ENCODE measurements around the gene ZSCAN5B. TPM values are rescaled to one million over a fixed set of nuclear protein-coding genes. Genes with fewer than 3 reads are reported as not detected.
"Not testable (repeated sequence)": the region's sequence is repeated elsewhere in the genome, so short reads cannot be mapped to it uniquely, and the experiment has no call there.

ZSCAN5B gene
- total and polyA plus RNA-seq, 5 donors = not detected

DNA sequence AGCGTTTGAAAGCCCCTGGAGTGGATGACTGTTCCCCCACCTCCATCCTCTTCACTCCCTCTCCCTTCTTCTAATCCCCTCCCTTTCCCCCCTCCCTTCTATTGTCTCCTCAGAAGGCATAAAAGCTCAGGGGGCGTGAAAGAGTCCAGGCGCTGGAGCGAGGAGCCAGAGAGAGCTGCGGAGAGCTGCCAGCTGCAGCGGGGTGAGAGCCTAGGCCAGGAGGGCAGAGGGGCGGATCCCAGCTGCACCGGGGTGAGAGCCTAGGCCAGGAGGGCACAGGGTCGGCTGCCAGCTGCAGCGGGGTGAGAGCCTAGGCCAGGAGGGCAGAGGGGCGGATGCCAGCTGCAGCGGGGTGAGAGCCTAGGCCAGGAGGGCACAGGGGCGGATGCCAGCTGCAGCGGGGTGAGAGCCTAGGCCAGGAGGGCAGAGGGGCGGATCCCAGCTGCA is 21.7 kb downstream of the ZSCAN5B start, which contains the start of gene GALP:
Gene GALP, plus strand, starts transcription at position 148 of the 447 bp plus-strand sequence. CDS start 1,101 bp downstream, outside the sequence.
- ATAC-seq; H3K27me3 ChIP-seq (ENCODE audit: control insufficient read depth, insufficient read depth); DNase-seq; H3K27ac ChIP-seq (ENCODE audit: low read length); H3K4me3 ChIP-seq (ENCODE audit: low read length); H3K4me1 ChIP-seq (ENCODE audit: control insufficient read depth, insufficient read depth, low read length); intact Hi-C loops (cut with DNase I); H3K9me3 ChIP-seq (ENCODE audit: control insufficient read depth, low read length): not testable (repeated sequence)
- WGBS = 49% methylated on average over 15 of the region's 15 CpGs

DNA sequence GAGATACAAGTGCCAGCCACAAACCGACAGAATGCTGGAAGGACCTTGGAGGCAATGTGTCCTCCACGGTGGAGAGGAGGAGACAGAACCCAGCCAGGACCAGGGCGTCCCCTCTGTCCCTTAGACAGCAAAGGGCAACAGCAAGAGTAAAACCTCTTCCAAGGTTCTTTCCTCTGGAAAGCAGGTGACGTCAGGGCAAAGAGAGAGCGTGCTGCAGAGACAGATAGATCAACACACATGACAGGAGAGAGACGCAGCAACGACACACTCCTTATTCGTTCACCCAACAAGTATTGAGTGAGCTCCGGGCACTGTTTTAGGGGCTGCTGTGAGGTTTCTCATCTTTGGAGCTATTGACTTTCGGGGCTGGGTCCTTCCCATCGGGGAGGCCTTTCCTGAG is 23.0 kb downstream of the ZSCAN5B start:
- H3K9me3 ChIP-seq (ENCODE audit: control insufficient read depth, low read length) = no peaks in the 10 kb centered on the region
- H3K4me1 ChIP-seq (ENCODE audit: control insufficient read depth, insufficient read depth, low read length) = no peaks in the 10 kb centered on the region
- H3K27ac ChIP-seq (ENCODE audit: low read length) = no peak overlapping the region
- H3K27me3 ChIP-seq (ENCODE audit: control insufficient read depth, insufficient read depth) = no peaks in the 10 kb centered on the region
- H3K4me3 ChIP-seq (ENCODE audit: low read length) = no peak overlapping the region
- no peak for DNase-seq
- WGBS = 40% methylated on average over 11 of the region's 11 CpGs
- no peak for ATAC-seq
- intact Hi-C loops (cut with DNase I) = loop anchor here in 3 of 4 donors (5.0 kb wide), 2 partner anchors 97 to 107 kb away; no protein-coding TSS in a partner anchor

DNA sequence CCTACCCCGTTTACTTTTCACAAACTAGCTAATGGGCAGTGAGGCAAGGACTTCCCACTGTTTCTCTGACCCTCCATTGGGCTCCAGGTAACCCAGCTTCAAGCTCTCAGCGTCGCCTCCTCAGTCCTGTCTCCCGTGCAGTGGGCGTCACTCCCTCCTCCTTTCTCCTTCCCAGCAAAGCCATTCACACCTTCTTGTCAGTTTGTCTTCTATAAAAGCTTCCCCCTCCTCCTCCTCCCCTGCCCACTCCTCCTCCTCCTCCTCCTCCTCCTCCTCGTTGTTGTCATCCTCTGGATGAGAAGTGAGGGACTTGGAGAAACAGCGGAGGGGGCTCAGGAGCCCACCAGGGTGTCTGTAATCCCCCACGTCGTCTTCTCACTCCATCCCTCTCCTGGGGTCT is 23.5 kb downstream of the ZSCAN5B start:
- DNase-seq = no peak
- H3K27ac ChIP-seq (ENCODE audit: low read length) = no peak overlapping the region
- no peak for ATAC-seq
- H3K4me1 ChIP-seq (ENCODE audit: control insufficient read depth, insufficient read depth, low read length) = no peaks in the 10 kb centered on the region
- intact Hi-C loops (cut with DNase I) = loop anchor here in 3 of 4 donors (5.0 kb wide), 2 partner anchors 97 to 107 kb away; no protein-coding TSS in a partner anchor
- no peak overlapping the region for H3K4me3 ChIP-seq (ENCODE audit: low read length)
- H3K27me3 ChIP-seq (ENCODE audit: control insufficient read depth, insufficient read depth) = no peaks in the 10 kb centered on the region
- WGBS = 7% methylated on average over 9 of the region's 9 CpGs
- no peaks in the 10 kb centered on the region for H3K9me3 ChIP-seq (ENCODE audit: control insufficient read depth, low read length)

DNA sequence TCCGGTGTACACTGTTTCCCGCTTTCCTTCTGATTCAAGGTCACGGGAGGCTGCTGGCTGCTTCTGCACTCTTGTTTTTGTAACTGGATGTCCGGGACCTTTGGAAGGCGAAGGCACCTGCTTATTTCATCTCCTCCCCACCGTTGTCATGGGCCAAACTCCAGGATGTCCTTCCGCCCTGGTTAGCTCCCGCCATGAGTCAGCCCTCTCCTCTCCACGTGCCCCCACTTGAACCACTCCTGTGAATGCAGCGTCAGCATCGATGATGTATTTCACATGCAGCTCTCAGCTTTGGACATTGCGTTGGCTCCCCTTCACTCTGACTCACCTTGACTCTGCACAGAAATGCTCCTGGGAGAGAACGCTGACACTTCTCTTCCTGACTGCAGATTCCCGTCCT is 27.3 kb downstream of the ZSCAN5B start:
- no peaks in the 10 kb centered on the region for H3K27me3 ChIP-seq (ENCODE audit: control insufficient read depth, insufficient read depth)
- H3K27ac ChIP-seq (ENCODE audit: low read length) = no peak overlapping the region
- intact Hi-C loops (cut with DNase I) = loop anchor here in 3 of 4 donors (5.0 kb wide), 2 partner anchors 93 to 103 kb away; no protein-coding TSS in a partner anchor
- peak in 1 of 2 donors; percentile 39 for ATAC-seq
- H3K4me1 ChIP-seq (ENCODE audit: control insufficient read depth, insufficient read depth, low read length) = no peaks in the 10 kb centered on the region
- H3K9me3 ChIP-seq (ENCODE audit: control insufficient read depth, low read length) = no peaks in the 10 kb centered on the region
- 56% methylated on average over 14 of the region's 14 CpGs for WGBS
- no peak overlapping the region for H3K4me3 ChIP-seq (ENCODE audit: low read length)
- no peak for DNase-seq

DNA sequence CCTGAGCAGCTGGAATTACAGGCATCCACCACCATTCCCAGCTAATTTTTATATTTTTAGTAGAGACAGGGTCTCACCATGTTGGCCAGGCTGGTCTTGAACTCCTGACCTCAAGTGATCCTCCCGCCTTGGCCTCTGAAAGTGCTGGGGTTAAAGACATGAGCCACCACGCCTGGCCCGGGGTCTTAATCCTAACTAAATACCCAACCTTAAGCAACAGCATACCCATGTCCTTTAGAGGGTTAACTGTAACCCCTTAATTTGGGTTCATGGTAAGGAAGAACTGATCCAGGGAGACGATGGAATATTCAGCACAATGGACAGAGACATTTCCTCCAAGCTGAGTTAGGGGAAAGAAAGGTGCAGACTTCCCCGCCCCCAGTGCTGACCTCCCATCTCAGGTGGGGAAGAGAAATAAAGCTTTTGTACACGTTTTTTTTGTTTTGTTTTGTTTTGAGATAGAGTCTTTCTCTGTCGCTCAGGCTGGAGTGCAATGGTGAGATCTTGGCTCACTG is 30.5 kb downstream of the ZSCAN5B start:
- 37% methylated on average over 7 of the region's 7 CpGs for WGBS
- intact Hi-C loops (cut with DNase I) = no loop called here
- no peaks in the 10 kb centered on the region for H3K27me3 ChIP-seq (ENCODE audit: control insufficient read depth, insufficient read depth)
- no peak overlapping the region for H3K4me3 ChIP-seq (ENCODE audit: low read length)
- DNase-seq = no peak
- no peak for ATAC-seq
- no peak overlapping the region for H3K27ac ChIP-seq (ENCODE audit: low read length)
- no peaks in the 10 kb centered on the region for H3K9me3 ChIP-seq (ENCODE audit: control insufficient read depth, low read length)
- H3K4me1 ChIP-seq (ENCODE audit: control insufficient read depth, insufficient read depth, low read length) = no peaks in the 10 kb centered on the region

DNA sequence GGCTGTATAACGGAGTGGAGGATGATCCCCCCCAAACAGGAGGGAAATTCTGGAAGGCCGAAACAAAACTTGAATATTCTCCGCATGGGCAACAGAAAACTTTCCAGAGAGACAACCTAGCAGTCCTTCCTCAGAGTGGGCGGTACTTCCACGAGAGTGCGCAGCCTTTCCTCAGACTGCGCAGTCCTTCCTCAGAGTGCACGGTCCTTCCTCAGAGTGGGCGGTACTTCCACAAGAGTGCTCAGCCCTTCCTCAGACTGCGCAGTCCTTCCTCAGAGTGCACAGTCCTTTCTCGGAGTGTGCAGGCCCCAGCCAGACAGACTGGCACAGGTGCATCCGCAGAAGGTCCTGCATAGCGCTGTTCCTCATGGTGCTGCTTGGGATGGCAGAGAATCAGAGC is 34.5 kb downstream of the ZSCAN5B start:
- intact Hi-C loops (cut with DNase I) = no loop called here
- peak in 1 of 2 donors; percentile 10 for ATAC-seq

DNA sequence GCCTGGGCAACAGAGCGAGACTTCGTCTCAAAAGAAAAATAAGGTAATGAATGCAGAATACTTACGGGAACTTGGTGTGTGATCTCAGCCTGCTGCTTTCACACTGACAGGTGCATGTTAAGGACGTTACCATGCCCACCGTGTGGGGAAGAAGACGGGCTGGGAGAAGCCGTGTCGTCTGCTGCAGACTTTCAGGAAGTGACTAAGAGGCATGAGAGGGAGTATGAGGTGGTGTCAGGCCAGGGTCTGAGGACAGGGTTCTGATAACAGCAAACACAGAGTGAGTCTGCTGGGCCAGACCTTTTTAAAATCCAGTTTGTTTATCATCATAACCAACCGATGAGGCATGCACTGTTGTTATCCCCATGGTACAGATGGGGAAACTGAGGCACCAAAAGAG is 35.3 kb downstream of the ZSCAN5B start:
- no peak overlapping the region for H3K27ac ChIP-seq (ENCODE audit: low read length)
- no peaks in the 10 kb centered on the region for H3K9me3 ChIP-seq (ENCODE audit: control insufficient read depth, low read length)
- no peak for DNase-seq
- H3K4me3 ChIP-seq (ENCODE audit: low read length) = no peak overlapping the region
- intact Hi-C loops (cut with DNase I) = no loop called here
- 55% methylated on average over 9 of the region's 9 CpGs for WGBS
- H3K4me1 ChIP-seq (ENCODE audit: control insufficient read depth, insufficient read depth, low read length) = no peaks in the 10 kb centered on the region
- H3K27me3 ChIP-seq (ENCODE audit: control insufficient read depth, insufficient read depth) = no peaks in the 10 kb centered on the region
- no peak for ATAC-seq

More for the DNA sequence above, 34.5 kb downstream of the ZSCAN5B start:
- WGBS = 87% methylated on average over 13 of the region's 13 CpGs
- Histone ChIP-seq H3K4me1 (ENCODE audit: control insufficient read depth, insufficient read depth, low read length) (no peaks in the 10 kb centered on the region), H3K9me3 (ENCODE audit: control insufficient read depth, low read length) (no peaks in the 10 kb centered on the region), H3K27me3 (ENCODE audit: control insufficient read depth, insufficient read depth) (no peaks in the 10 kb centered on the region), H3K4me3 (ENCODE audit: low read length) (no peak overlapping the region), H3K27ac (ENCODE audit: low read length) (no peak overlapping the region)
- no peak for DNase-seq

DNA sequence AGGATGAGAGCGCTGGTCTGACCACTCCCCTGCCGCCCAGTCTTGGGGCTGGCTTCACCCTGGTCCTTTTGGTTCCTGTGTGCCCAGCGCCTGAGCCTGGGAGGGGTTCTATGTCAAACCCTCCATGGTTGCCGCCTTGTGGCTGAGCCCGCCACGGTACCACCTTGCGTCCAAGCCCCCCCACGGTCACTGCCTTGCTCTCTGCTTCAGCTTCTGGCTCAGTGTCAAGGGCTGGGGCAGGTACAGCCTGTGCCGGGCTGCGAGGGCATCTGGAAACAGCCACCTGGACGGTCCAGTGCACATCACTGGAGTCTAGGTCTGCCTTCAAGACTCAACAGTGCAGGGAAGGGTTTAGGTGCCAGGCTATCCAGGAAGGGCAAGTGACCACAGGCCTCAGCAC is 36.0 kb downstream of the ZSCAN5B start:
- intact Hi-C loops (cut with DNase I) = no loop called here
- ATAC-seq (no peak), DNase-seq (no peak)
- no peaks in the 10 kb centered on the region for H3K9me3 ChIP-seq (ENCODE audit: control insufficient read depth, low read length)
- no peaks in the 10 kb centered on the region for H3K4me1 ChIP-seq (ENCODE audit: control insufficient read depth, insufficient read depth, low read length)
- H3K27me3 ChIP-seq (ENCODE audit: control insufficient read depth, insufficient read depth) = no peaks in the 10 kb centered on the region
- no peak overlapping the region for H3K27ac ChIP-seq (ENCODE audit: low read length)
- H3K4me3 ChIP-seq (ENCODE audit: low read length) = no peak overlapping the region
- 92% methylated on average over 11 of the region's 11 CpGs for WGBS

DNA sequence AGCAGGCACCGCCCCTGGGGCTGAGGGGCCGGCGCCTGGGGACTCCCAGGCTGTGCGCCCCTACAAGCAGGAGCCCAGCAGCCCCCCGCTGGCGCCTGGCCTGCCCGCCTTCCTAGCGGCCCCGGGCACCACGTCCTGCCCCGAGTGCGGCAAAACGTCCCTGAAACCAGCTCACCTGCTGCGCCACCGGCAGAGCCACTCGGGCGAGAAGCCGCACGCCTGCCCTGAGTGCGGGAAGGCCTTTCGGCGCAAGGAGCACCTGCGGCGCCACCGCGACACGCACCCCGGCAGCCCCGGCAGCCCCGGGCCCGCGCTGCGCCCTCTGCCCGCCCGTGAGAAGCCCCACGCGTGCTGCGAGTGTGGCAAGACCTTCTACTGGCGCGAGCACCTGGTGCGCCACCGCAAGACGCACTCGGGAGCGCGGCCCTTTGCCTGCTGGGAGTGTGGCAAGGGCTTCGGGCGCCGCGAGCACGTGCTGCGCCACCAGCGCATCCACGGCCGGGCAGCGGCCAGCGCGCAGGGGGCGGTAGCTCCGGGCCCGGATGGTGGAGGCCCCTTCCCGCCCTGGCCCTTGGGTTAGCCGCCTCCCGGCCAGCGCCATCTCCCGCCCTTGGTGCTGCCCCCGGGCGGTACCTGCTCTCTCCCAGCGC is 37.8 kb downstream of the ZSCAN5B start:
- ATAC-seq (no peak), DNase-seq (peak in 1 of 3 donors; percentile 56)
- intact Hi-C loops (cut with DNase I) = loop anchor here in 1 of 4 donors (10.0 kb wide), 1 partner anchor 55 kb away; no protein-coding TSS in a partner anchor
- Histone ChIP-seq H3K27ac (ENCODE audit: low read length) (no peak overlapping the region), H3K4me3 (ENCODE audit: low read length) (no peak overlapping the region), H3K27me3 (ENCODE audit: control insufficient read depth, insufficient read depth) (no peaks in the 10 kb centered on the region), H3K9me3 (ENCODE audit: control insufficient read depth, low read length) (no peaks in the 10 kb centered on the region), H3K4me1 (ENCODE audit: control insufficient read depth, insufficient read depth, low read length) (no peaks in the 10 kb centered on the region)
- WGBS = 97% methylated on average over 69 of the region's 69 CpGs

DNA sequence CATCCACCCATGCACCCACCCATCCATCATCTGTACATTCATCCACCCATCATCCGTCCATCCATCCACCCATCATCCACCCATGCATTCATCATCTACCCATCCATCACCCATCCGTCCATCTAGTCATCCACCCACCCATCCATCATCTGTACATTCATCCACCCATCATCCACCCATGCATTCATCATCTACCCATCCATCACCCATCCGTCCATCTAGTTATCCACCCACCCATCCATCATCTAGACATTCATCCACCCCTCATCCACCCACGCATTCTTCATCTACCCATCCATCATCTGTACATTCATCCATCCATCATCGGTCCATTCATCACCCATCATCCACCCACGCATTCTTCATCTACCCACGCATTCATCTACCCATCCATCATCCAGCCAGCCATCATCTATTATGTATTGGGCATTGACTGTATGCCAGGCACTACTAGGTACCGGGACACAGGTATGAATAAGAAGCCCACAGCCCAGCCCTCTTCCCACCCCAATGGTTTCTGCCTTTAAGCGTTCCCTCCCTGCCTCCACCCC is 38.5 kb downstream of the ZSCAN5B start:
- Histone ChIP-seq H3K4me3 (ENCODE audit: low read length) (no peak overlapping the region), H3K27ac (ENCODE audit: low read length) (no peak overlapping the region), H3K4me1 (ENCODE audit: control insufficient read depth, insufficient read depth, low read length) (no peaks in the 10 kb centered on the region), H3K27me3 (ENCODE audit: control insufficient read depth, insufficient read depth) (no peaks in the 10 kb centered on the region), H3K9me3 (ENCODE audit: control insufficient read depth, low read length) (no peaks in the 10 kb centered on the region)
- WGBS = 95% methylated on average over 9 of the region's 9 CpGs
- DNase-seq (no peak), ATAC-seq (no peak)
- intact Hi-C loops (cut with DNase I) = loop anchor here in 1 of 4 donors (10.0 kb wide), 1 partner anchor 54 kb away; no protein-coding TSS in a partner anchor

DNA sequence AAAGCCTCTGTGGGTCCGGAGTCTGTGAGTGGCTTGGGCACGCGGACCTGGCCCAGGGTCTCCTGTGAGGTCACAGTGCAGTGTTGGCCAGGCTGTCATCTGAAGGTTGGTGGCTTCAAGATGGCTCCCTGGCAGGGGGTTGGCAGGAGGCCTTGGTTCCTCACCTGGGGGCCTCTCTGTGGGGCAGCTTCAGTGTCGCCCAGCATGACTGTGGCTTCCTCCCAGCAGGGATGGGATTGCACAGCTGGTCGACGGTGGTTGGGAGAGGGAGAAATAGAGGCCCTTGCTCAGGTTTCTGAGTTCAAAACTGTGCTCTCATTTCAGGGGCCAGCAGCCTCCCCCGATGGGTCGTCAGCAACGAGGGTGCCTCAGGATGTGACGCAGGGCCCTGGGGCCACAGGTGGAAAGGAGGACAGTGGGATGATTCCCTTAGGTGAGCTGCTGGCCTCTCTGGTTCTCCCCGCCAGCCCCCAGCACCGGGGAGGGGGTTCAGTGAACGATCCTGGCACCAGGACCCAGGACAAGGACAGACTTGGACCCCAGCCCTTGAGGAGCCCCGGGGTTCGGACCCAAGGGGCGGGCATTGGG is 39.3 kb downstream of the ZSCAN5B start:
- Histone ChIP-seq H3K4me3 (ENCODE audit: low read length) (no peak overlapping the region), H3K27me3 (ENCODE audit: control insufficient read depth, insufficient read depth) (no peaks in the 10 kb centered on the region), H3K9me3 (ENCODE audit: control insufficient read depth, low read length) (no peaks in the 10 kb centered on the region), H3K27ac (ENCODE audit: low read length) (no peak overlapping the region), H3K4me1 (ENCODE audit: control insufficient read depth, insufficient read depth, low read length) (no peaks in the 10 kb centered on the region)
- no peak for DNase-seq
- no peak for ATAC-seq
- 95% methylated on average over 16 of the region's 16 CpGs for WGBS
- intact Hi-C loops (cut with DNase I) = loop anchor here in 1 of 4 donors (10.0 kb wide), 1 partner anchor 53 kb away; no protein-coding TSS in a partner anchor
